Stimulated activated naive CD8-positive, alpha-beta T cell treated with anti-CD3 and anti-CD28 coated beads, Interleukin-15, Interleukin-2, amounts not matched to agents 100 U/mL and 50 U/mL, for 24 hours (primary cell): ENCODE measurements around the gene SOX3.

Experiments
- ATAC-seq: fragments of 150-1000 bp; cut with Tn5 transposase; one replicate; pipeline ENCODE4 v1.10.0; 2021
- DNase-seq: peaks from one replicate; pipeline ENCODE4 v3.0.0; 2021

SOX3 gene

GRCh38 chrX:140495739-140496138 lies 9.1 kb downstream of the SOX3 start:
- no peak for DNase-seq
- no peak for ATAC-seq

- DNase-seq: no peak
Observed at GRCh38 chrX:140492066-140492994, 12.5 kb downstream of the SOX3 start.

GRCh38 chrX:140480765-140481164 lies 24.1 kb downstream of the SOX3 start:
- ATAC-seq (no peak), DNase-seq (no peak)

More at GRCh38 chrX:140492066-140492994, 12.5 kb downstream of the SOX3 start:
- no peak for ATAC-seq

- ATAC-seq (no peak), DNase-seq (no peak)
Observed at GRCh38 chrX:140477987-140478386, 26.9 kb downstream of the SOX3 start.

GRCh38 chrX:140475025-140475424 lies 29.8 kb downstream of the SOX3 start:
- ATAC-seq (no peak), DNase-seq (no peak)

GRCh38 chrX:140467211-140467610 lies 37.7 kb downstream of the SOX3 start:
- DNase-seq (no peak), ATAC-seq (no peak)
